GM12873 (cell line): ENCODE results near the gene NKD2.

Experiments
- TF ChIP-seq, protein P1 (sequence below): IDR thresholded peaks from 2 replicates; pipeline ENCODE4 v1.5.1; 2012; ENCODE audit warnings: low read depth, mild to moderate bottlenecking, moderate library complexity, low read length, control low read depth; ENCODE audit not compliant: insufficient read depth; ENCODE audit errors: missing control alignments

NKD2 gene

DNA sequence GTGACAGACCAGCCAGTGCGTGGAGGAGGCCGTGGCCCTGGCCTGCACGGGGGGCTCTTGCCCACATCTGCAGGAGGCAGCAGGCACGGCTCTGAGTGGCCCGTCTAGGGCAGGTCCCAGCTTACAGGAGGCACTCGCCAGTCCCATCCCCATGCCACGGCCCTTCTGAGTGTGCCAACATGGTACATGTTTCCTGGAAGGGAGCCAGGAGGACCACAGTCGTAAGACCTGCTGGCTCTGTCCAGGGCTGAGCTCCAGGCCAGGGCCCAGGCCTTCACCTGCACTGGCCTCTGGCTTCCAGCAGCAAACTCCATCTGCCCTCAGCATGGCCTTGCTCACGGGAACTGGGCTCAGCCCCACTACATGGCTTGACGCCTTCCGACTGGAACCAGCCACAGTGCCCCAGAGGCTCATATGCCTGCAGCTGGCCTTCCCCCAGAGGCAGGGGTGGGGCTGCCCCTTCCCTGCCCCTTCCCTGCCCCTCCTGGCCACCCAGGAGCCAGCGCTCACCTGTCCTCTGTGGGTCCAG lies 3.8 kb downstream of the NKD2 start:
- TF ChIP-seq, protein P1, sequence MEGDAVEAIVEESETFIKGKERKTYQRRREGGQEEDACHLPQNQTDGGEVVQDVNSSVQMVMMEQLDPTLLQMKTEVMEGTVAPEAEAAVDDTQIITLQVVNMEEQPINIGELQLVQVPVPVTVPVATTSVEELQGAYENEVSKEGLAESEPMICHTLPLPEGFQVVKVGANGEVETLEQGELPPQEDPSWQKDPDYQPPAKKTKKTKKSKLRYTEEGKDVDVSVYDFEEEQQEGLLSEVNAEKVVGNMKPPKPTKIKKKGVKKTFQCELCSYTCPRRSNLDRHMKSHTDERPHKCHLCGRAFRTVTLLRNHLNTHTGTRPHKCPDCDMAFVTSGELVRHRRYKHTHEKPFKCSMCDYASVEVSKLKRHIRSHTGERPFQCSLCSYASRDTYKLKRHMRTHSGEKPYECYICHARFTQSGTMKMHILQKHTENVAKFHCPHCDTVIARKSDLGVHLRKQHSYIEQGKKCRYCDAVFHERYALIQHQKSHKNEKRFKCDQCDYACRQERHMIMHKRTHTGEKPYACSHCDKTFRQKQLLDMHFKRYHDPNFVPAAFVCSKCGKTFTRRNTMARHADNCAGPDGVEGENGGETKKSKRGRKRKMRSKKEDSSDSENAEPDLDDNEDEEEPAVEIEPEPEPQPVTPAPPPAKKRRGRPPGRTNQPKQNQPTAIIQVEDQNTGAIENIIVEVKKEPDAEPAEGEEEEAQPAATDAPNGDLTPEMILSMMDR = no peak

DNA sequence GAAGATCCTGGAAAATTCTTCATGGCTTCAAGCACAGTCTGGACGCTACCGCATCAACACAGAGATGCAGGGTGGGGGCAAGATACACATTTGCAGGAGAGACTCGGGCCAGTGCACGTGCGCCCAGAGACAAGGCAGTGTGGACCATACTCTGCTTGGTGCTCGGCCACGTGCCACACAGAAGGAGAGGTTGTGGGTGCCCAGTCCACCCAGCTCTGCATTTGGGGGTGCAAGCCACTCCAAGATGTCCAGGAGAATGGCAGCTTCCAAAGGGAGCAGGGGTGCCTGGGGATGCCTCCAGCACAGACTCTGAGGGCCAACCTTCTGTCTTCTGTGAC lies 4.3 kb downstream of the NKD2 start:
- TF ChIP-seq, protein P1 = no peak

DNA sequence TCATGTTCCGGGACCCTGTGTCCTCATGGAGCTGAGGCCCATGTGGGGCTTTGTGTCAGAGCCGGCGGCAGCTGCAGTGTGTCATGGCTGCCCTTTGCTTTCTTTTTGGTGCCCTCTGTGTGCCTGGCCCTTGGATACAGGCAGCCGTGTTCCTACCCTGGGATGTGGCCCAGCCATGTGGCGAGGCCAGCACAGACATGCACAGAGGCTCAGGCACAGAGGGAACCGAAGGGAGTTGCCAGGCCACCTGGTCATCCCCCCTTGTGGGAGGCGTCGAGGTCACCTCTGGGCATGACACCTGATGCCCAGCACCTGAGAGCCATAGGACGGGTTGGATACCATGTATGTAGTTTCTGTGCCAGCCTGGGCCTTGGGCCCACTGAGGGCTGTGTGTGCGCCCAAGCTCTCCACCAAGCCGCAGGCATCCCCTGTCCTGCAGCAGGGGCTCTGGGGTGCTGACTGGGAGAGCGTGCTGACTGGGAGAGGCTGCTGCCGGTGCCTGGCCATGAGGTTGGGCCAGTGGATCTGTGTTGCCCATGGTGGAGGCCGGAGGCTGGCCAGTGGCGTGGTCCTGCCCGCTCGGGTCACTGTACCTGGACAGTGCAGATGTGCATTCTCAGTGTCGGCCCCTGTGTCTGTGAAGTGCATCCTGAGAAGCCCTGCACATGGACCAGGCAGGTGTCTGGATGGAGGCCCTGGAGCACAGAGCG lies 4.8 kb downstream of the NKD2 start:
- TF ChIP-seq, protein P1 = no peak

DNA sequence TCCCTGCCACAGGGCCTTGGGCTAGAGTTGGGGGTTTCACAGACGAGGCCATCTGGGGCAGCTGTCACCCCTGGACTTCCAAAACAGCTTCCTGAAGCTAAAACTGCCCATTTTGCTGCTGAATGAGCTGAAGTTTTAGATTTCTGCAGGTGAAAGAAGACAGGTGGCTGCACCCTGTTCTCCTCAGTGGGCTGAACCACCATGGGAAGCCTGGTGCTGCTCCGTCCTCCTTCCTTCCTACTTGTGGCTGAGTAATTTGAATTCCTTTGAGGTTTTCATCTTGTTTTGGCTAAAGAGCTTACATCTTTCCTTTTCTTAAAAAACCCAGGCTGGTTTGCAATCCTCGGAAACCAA lies 5.3 kb downstream of the NKD2 start:
- TF ChIP-seq, protein P1 = no peak

DNA sequence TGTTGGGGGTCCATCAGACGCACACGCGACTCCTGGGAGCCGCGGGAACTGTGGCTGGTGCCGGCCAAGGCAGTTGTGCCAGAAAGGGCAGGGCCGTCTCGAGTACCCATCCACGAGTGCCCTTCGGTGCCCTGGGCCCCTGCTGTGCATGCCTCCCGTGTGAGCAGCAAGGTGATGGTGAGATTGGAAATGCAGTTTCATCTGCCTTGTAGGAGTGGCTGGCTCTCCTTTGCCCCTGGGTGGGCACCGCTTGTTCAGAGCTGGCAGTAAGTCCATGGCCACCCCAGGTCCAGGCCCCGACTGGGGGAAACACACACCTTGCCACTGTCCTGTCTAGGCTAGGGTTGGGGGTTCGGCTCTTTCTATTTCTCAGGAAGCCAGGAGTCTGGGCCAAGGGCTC lies 5.7 kb downstream of the NKD2 start:
- TF ChIP-seq, protein P1 = no peak

DNA sequence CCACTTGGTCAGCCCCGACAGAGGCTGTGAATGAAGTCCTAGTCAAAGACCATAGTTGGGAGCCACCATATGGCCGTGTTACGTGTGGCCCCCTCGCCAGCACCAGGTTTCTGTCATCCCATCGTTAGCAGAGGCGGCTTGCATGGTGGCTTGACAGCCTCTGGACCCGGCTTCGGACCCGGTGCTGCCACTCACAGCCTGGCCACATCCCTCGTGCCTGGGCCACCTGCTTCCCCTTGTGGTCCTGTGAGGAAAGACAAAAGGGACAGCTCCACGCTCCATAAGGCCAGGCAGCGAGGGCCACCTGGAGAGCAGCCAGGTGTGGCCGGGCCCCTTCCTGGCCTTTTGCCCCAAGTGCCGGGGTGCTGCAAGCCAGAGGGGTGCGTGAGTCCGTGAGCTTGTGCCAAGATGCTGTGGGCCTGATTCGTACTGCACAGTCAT lies 6.2 kb downstream of the NKD2 start:
- TF ChIP-seq, protein P1 = no peak

DNA sequence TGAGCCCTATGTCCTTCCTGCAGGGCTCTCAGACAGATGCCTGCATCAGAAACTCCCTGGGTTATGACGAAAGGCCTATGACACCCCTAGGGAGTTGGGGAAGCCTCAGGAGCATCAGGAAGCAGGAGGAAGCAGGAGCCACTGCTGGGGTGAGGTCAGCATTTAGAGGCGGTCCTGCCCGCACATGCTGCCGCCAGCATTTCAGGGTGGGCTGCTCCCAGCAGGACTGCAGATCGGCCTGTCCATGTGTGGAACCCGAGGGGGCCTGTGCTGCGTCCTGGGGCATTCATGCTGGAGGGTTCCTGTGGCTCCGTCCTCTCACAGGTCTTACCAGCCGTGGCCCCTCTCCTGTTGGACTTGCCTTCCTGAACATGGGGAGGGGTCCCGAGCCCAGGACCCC lies 6.9 kb downstream of the NKD2 start:
- TF ChIP-seq, protein P1 = no peak

DNA sequence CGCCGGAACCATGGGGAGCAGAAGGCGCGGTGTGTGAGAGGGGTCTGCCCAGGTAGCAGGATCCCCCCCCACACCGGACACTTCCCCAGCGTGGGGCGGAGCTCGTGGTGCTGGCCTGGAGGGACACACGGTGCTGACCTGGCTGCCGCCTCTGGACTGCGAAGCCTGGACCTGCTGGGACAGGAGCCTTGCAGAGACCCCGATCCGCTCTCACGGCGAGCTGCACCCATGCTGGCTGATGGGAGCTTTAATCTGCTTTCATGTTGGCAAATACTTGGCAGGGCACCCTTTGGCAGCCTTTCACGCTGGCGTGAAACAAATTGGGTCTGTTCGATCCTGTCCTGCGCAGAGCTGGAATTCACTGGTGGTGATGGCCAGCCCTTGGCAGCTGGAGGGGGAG lies 7.4 kb downstream of the NKD2 start:
- TF ChIP-seq, protein P1 = no peak
